Stimulated activated naive CD8-positive, alpha-beta T cell treated with anti-CD3 and anti-CD28 coated beads, Interleukin-15, amount 100 ng/mL, for 72 hours (primary cell): ENCODE measurements around the gene ARHGAP24.

Experiments used
- ATAC-seq: fragments of 150-1000 bp; cut with Tn5 transposase; 2 replicates; pipeline ENCODE4 v1.10.0; 2021; ENCODE audit warnings: mild to moderate bottlenecking, moderate library complexity
- DNase-seq, 2 donors: peaks; one replicate each; pipeline ENCODE4 v3.0.0; 2021 to 2022
- H3K27ac Mint-ChIP-seq, 2 donors: one replicate each; pipeline ENCODE4 v1.8.0; 2022; ENCODE audit warnings: mild to moderate bottlenecking in 2 of 2, mixed read lengths in 2 of 2, moderate library complexity in 2 of 2
- H3K27me3 Mint-ChIP-seq: one replicate; pipeline ENCODE4 v1.8.0; 2022; ENCODE audit warnings: mixed read lengths
- H3K4me1 Mint-ChIP-seq: one replicate; pipeline ENCODE4 v1.8.0; 2022; ENCODE audit warnings: mild to moderate bottlenecking, mixed read lengths
- H3K4me3 Mint-ChIP-seq, 2 donors: one replicate each; pipeline ENCODE4 v1.8.0; 2022; ENCODE audit warnings: mild to moderate bottlenecking in 2 of 2, mixed read lengths in 2 of 2, moderate library complexity in 1 of 2
- H3K9me3 Mint-ChIP-seq, 2 donors: one replicate each; pipeline ENCODE4 v1.8.0; 2022; ENCODE audit warnings: mixed read lengths in 2 of 2

ARHGAP24 gene

DNA sequence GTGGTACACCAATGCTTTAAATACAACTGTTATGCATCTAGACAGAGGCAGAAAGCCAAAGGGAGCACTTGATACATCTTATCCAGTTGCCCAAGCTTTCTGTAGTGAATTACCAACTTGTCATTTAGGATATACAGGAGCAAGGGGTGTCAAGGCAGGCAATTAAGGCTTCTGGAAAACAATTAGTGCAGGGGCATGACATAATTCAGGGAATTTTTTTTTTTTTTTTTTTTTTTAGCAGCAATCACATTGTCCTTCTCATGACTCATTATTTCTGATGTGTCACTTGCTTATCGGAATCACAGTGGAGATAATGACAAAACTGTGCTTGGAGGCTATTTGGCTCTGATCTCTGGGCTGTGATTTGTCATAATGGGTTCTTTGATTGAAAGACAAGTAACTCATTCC, 259.5 kb downstream of the ARHGAP24 start:
- DNase-seq = no peak
- H3K4me3 Mint-ChIP-seq = no peak overlapping the region
- no peaks in the 10 kb centered on the region for H3K4me1 Mint-ChIP-seq
- peaks cover 0 to 11% of the 10 kb centered on the region in 2 donors for H3K9me3 Mint-ChIP-seq
- no peak overlapping the region for H3K27ac Mint-ChIP-seq
- ATAC-seq = no peak
- no peaks in the 10 kb centered on the region for H3K27me3 Mint-ChIP-seq

DNA sequence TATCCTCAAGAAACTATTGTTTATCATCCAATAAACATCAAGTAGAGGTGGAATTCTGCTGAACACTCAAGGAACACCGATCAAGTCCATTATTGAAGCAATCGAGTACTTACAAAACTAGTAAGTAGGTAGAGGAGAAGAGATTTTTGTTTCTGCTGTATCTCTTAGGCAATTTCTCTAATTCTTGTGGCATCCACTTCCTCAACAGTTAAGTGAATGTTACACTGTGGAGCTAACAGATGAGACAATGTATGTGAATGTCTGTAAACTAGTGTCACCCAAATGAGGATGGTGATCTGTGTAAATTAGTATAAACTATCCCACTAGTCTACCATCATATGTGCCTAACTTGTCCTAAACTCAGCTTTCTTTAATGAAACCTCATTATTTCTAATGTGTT, 261.6 kb downstream of the ARHGAP24 start:
- peaks cover 0 to 11% of the 10 kb centered on the region in 2 donors for H3K9me3 Mint-ChIP-seq
- H3K27me3 Mint-ChIP-seq = no peaks in the 10 kb centered on the region
- ATAC-seq (no peak), DNase-seq (no peak)
- H3K4me1 Mint-ChIP-seq = no peaks in the 10 kb centered on the region
- H3K27ac Mint-ChIP-seq = no peak overlapping the region
- no peak overlapping the region for H3K4me3 Mint-ChIP-seq

GRCh38 chr4:85737254-85737653, 262.3 kb downstream of the ARHGAP24 start:
- ATAC-seq = no peak
- Mint-ChIP-seq H3K9me3 (peaks cover 0 to 11% of the 10 kb centered on the region in 2 donors), H3K27ac (no peak overlapping the region), H3K4me3 (no peak overlapping the region), H3K27me3 (no peaks in the 10 kb centered on the region), H3K4me1 (no peaks in the 10 kb centered on the region)
- DNase-seq = no peak

DNA sequence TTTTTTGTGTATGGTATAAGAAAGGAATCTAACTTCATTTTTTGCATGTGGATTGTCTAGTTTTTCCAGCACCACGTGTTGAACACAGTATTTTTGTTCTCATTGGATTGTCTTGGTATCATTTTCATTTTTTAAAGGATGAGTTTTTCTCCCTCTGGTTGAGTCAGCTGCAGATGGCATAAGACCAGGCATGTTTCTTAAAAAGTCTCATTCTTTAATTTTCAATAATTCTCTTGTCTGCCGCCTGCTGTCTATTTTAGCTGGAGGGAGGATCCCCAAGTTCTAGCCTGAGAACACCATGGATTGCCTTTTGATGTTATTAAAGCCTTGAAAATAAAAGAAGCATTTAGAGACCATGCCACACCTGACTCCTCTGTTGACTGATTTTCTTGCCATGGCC, 263.8 kb downstream of the ARHGAP24 start:
- no peak overlapping the region for H3K27ac Mint-ChIP-seq
- ATAC-seq (no peak), DNase-seq (no peak)
- H3K4me1 Mint-ChIP-seq = no peaks in the 10 kb centered on the region
- peaks cover 0 to 11% of the 10 kb centered on the region in 2 donors for H3K9me3 Mint-ChIP-seq
- H3K4me3 Mint-ChIP-seq = no peak overlapping the region
- H3K27me3 Mint-ChIP-seq = no peaks in the 10 kb centered on the region

DNA sequence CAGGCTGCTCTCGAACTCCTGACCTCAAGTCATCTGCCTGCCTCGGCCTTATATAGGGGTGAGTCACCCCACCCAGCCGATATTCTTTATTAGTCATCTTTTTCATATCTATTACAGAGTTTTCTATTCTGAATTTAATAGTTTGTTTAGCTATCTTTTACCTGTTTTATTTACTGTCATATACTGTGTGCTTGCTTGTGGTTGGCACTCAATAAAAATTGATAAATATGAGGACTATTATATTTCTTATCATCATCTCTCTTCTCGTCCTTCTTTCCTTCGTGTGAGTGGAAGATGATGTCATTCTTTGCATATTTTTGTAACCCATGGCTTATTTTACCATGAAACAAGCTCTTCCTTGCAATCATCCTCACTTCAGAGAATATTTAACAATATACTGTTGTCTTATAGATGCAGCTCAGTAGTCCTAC, 265.5 kb downstream of the ARHGAP24 start:
- Mint-ChIP-seq H3K4me1 (no peaks in the 10 kb centered on the region), H3K9me3 (peaks cover 0 to 7% of the 10 kb centered on the region in 2 donors), H3K27me3 (no peaks in the 10 kb centered on the region), H3K27ac (no peak overlapping the region), H3K4me3 (no peak overlapping the region)
- no peak for ATAC-seq
- DNase-seq = no peak

GRCh38 chr4:85741381-85741780, 266.4 kb downstream of the ARHGAP24 start:
- no peak overlapping the region for H3K27ac Mint-ChIP-seq
- no peaks in the 10 kb centered on the region for H3K9me3 Mint-ChIP-seq
- H3K4me3 Mint-ChIP-seq = no peak overlapping the region
- no peak for ATAC-seq
- DNase-seq = no peak
- no peaks in the 10 kb centered on the region for H3K27me3 Mint-ChIP-seq
- no peaks in the 10 kb centered on the region for H3K4me1 Mint-ChIP-seq

DNA sequence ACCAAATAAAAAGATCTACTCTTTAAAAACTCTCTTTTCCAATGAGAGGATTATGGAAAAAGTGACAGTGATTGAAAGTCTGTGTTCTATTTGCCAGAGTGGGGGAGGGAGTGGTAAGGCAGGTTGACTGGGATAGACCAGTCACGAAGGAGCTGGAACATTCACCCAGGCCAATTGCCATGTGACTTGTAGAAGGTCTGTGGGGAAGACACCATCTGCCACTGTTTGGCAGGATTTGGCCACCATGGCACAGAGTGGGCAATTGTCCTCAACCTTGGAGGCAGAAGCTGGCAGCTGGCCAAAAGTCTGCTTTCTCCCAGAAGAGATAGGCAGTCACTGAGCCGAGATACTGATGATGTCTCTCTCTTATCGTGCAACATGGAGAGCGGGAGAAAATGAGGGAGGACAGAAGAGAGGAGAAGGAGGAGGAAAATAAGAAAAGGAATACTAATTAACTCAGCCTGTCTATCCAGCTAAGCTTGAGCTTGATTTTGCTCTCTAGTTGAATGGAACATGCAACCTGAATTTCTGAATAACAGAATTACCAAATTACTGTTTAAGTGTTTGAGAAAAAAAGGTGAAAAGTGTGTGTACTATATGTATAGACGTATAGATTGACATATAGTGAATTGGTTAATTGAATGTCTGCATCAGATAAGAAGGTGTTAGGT, 267.1 kb downstream of the ARHGAP24 start:
- DNase-seq = no peak
- Mint-ChIP-seq H3K4me1 (no peaks in the 10 kb centered on the region), H3K27ac (no peak overlapping the region), H3K9me3 (no peaks in the 10 kb centered on the region), H3K4me3 (no peak overlapping the region), H3K27me3 (no peaks in the 10 kb centered on the region)
- no peak for ATAC-seq

GRCh38 chr4:85744950-85745349, 270.0 kb downstream of the ARHGAP24 start:
- ATAC-seq (no peak), DNase-seq (no peak)
- no peaks in the 10 kb centered on the region for H3K4me1 Mint-ChIP-seq
- no peak overlapping the region for H3K27ac Mint-ChIP-seq
- no peaks in the 10 kb centered on the region for H3K27me3 Mint-ChIP-seq
- H3K9me3 Mint-ChIP-seq = no peaks in the 10 kb centered on the region
- H3K4me3 Mint-ChIP-seq = no peak overlapping the region

GRCh38 chr4:85745939-85746338, 271.0 kb downstream of the ARHGAP24 start:
- DNase-seq (no peak), ATAC-seq (no peak)
- Mint-ChIP-seq H3K4me3 (no peak overlapping the region), H3K9me3 (no peaks in the 10 kb centered on the region), H3K4me1 (no peaks in the 10 kb centered on the region), H3K27ac (no peak overlapping the region), H3K27me3 (no peaks in the 10 kb centered on the region)

DNA sequence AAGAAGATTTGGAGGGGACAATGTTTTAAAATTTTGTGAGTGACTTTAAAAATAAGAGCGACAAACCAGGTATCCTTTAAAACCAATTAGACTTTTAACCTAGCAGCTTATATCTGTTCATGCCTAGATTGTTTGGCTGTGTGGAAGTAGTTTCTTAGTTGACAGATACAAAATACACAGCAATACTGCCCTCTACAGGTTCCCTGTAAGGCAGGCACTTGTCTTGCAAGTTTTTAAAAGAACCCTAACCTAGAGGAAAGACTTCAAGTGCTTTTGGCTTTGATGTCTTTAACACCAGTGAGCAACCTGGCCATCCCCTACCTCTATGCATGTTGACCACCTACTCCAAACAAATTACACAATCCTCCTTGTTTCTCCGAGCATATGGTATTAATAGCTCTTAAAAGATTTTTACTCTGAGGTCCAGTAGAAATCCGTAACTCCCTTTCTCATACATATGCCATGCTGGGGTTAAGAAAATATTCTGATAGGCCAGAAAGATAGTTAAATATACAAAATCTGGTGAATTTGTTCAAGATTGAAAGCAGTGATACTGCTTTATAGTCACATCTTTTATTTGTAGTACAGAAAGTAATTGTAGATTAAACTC, 273.0 kb downstream of the ARHGAP24 start:
- Mint-ChIP-seq H3K9me3 (no peaks in the 10 kb centered on the region), H3K4me1 (no peaks in the 10 kb centered on the region), H3K27me3 (no peaks in the 10 kb centered on the region), H3K4me3 (no peak overlapping the region), H3K27ac (no peak overlapping the region)
- no peak for ATAC-seq
- peak in 1 of 2 donors; percentile 3 for DNase-seq

- H3K27me3 Mint-ChIP-seq = no peaks in the 10 kb centered on the region
- no peak for ATAC-seq
Measured at GRCh38 chr4:85748654-85749053, 273.7 kb downstream of the ARHGAP24 start.

DNA sequence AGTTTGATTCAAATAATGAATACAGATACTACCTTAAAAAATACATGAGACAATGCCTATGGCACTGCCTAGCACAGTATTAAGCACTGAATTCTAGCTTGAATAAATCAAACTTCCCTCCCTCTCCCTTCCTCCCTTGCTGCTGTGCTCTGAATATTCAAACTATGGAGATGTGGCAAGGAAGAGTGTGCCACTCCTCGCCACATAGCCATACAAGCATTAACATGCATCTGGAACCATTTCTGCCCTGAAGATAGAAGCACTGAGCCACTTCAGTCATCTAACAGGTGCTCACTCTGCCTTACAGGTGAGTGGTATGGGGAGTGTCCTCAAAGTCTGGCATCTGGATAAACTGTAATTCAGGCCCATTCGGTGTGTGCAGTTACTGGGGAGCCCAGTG, 276.9 kb downstream of the ARHGAP24 start:
- no peaks in the 10 kb centered on the region for H3K4me1 Mint-ChIP-seq
- no peak overlapping the region for H3K27ac Mint-ChIP-seq
- ATAC-seq (no peak), DNase-seq (no peak)
- no peaks in the 10 kb centered on the region for H3K9me3 Mint-ChIP-seq
- H3K27me3 Mint-ChIP-seq = no peaks in the 10 kb centered on the region
- no peak overlapping the region for H3K4me3 Mint-ChIP-seq

More at GRCh38 chr4:85748654-85749053, 273.7 kb downstream of the ARHGAP24 start:
- Mint-ChIP-seq H3K4me3 (no peak overlapping the region), H3K9me3 (no peaks in the 10 kb centered on the region), H3K4me1 (no peaks in the 10 kb centered on the region), H3K27ac (no peak overlapping the region)
- no peak for DNase-seq

- no peak overlapping the region for H3K4me3 Mint-ChIP-seq
- no peak overlapping the region for H3K27ac Mint-ChIP-seq
Measured at GRCh38 chr4:85755285-85755684, 280.3 kb downstream of the ARHGAP24 start.

DNA sequence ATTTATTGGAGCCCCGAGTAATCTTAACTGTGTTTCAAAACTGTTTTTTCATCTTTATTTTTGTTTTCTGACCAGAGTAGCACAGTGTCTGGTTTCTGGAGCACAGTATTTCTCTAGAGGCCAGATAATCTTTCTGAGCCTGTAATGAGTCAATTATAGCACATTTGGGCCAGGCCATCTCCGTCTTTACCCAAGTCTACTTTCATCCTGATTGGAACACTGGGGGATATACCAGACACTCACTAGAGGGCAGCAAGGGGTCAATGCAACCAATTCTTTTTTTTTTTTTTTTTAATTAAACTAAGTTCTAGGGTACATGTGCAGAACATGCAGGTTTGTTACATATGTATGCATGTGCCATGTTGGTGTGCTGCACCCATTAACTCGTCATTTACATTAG, 282.0 kb downstream of the ARHGAP24 start:
- no peak for DNase-seq
- no peak overlapping the region for H3K4me3 Mint-ChIP-seq

More at GRCh38 chr4:85755285-85755684, 280.3 kb downstream of the ARHGAP24 start:
- no peaks in the 10 kb centered on the region for H3K4me1 Mint-ChIP-seq
- no peak for DNase-seq
- ATAC-seq = no peak
- H3K27me3 Mint-ChIP-seq = no peaks in the 10 kb centered on the region
- H3K9me3 Mint-ChIP-seq = no peaks in the 10 kb centered on the region

GRCh38 chr4:85759388-85759787, 284.4 kb downstream of the ARHGAP24 start:
- H3K4me3 Mint-ChIP-seq = no peak overlapping the region
- no peaks in the 10 kb centered on the region for H3K27me3 Mint-ChIP-seq
- H3K4me1 Mint-ChIP-seq = no peaks in the 10 kb centered on the region
- no peak overlapping the region for H3K27ac Mint-ChIP-seq
- peaks cover 0 to 6% of the 10 kb centered on the region in 2 donors for H3K9me3 Mint-ChIP-seq
- ATAC-seq (no peak), DNase-seq (no peak)

More for the DNA sequence above, 282.0 kb downstream of the ARHGAP24 start:
- Mint-ChIP-seq H3K4me1 (no peaks in the 10 kb centered on the region), H3K9me3 (peaks cover 0 to 6% of the 10 kb centered on the region in 2 donors), H3K27ac (peak overlapping the region in 1 of 2 donors; percentile 47), H3K27me3 (no peaks in the 10 kb centered on the region)
- no peak for ATAC-seq

GRCh38 chr4:85760511-85760910, 285.6 kb downstream of the ARHGAP24 start:
- Mint-ChIP-seq H3K4me3 (no peak overlapping the region), H3K27me3 (no peaks in the 10 kb centered on the region), H3K27ac (no peak overlapping the region), H3K9me3 (peaks cover 0 to 6% of the 10 kb centered on the region in 2 donors), H3K4me1 (no peaks in the 10 kb centered on the region)
- ATAC-seq = no peak
- DNase-seq = no peak
